Endothelial cell of umbilical vein (primary cell): ENCODE measurements around the gene ACLY. TPM values are rescaled to one million over a fixed set of nuclear protein-coding genes. Genes with fewer than 3 reads are reported as not detected.

Experiments
- BruUV-seq: library from RNA; stranded (reverse); fragments of 400-500 nt; replicated peaks from 2 replicates; lab custom pipeline; 2021; lab: Mats Ljungman, UMichigan
- CTCF ChIA-PET: fragments of 300-600, 350-600 bp; sonication (Branson Sonifier 250); formaldehyde crosslinking; loops from one replicate; lab custom pipeline; 2021; ENCODE audit warnings: antibody characterized with exemption, inconsistent platforms; lab: Charles Lee
- POLR2A ChIA-PET: fragments of 300-600, 350-600 bp; sonication (Branson Sonifier 250); formaldehyde crosslinking; loops from one replicate; lab custom pipeline; 2021; ENCODE audit warnings: antibody characterized with exemption, inconsistent platforms; lab: Charles Lee
- DNase-seq: peaks from one replicate; pipeline ENCODE4 v3.0.0-alpha.2; 2011; ENCODE audit warnings: low read depth, low spot score
- FAIRE-seq: peaks from 2 replicates; lab custom pipeline; 2011; peaks lifted over from hg19 to GRCh38; lab: Jason Lieb, UNC
- H2AFZ ChIP-seq: 2 replicates; pipeline ENCODE4 v1.6.0; 2012; ENCODE audit warnings: low read depth, low read length, control low read depth, inconsistent platforms
- H3K27ac ChIP-seq: 2 replicates; pipeline ENCODE4 v1.5.1; 2011; ENCODE audit warnings: low read depth, mild to moderate bottlenecking, control low read depth, low read length, moderate library complexity; ENCODE audit not compliant: insufficient read depth
- H3K27me3 ChIP-seq, 2 experiments: 2 replicates each; pipeline versions ENCODE4 v1.6.0 to v1.6.1; 2011; ENCODE audit warnings: low read length in 2 of 2, mixed read lengths in 1 of 2; ENCODE audit not compliant: control insufficient read depth in 2 of 2, insufficient read depth in 2 of 2
- H3K36me3 ChIP-seq, 2 experiments: 2 replicates in 1 of 2; 3 replicates in 1 of 2; pipeline ENCODE4 v1.5.1; 2011; ENCODE audit warnings: low read length in 2 of 2, mild to moderate bottlenecking in 1 of 2, moderate library complexity in 1 of 2; ENCODE audit not compliant: control insufficient read depth in 2 of 2, insufficient read depth in 2 of 2; ENCODE audit errors: extremely low read depth in 1 of 2
- H3K4me1 ChIP-seq: 3 replicates; pipeline ENCODE4 v1.5.1; 2011; ENCODE audit warnings: mild to moderate bottlenecking, low read length; ENCODE audit not compliant: control insufficient read depth, insufficient read depth; ENCODE audit errors: extremely low read depth
- H3K4me2 ChIP-seq: 2 replicates; pipeline ENCODE4 v1.6.1; 2011; ENCODE audit warnings: low read length, control low read depth, mixed read lengths; ENCODE audit not compliant: insufficient read depth
- H3K4me3 ChIP-seq, 3 experiments: fragments of 200-600 bp in 1 of 3; sonication (generic), shearing (Covaris generic) in 1 of 3; replicated peaks in 1 of 3; 2 replicates each; pipeline ENCODE4 v1.5.1; 2011 to 2016; ENCODE audit warnings: control low read depth in 3 of 3, low read length in 3 of 3, mild to moderate bottlenecking in 2 of 3, inconsistent platforms in 1 of 3, low read depth in 1 of 3, moderate library complexity in 1 of 3; ENCODE audit not compliant: insufficient read depth in 1 of 3
- H3K79me2 ChIP-seq: 2 replicates; pipeline ENCODE4 v1.6.0; 2012; ENCODE audit warnings: low read length, inconsistent platforms; ENCODE audit not compliant: control insufficient read depth, insufficient read depth
- H3K9ac ChIP-seq: replicated peaks from 2 replicates; pipeline ENCODE3; 2011; ENCODE audit warnings: low read length, control low read depth; ENCODE audit not compliant: insufficient read depth; ENCODE audit errors: extremely low read depth
- H3K9me1 ChIP-seq: replicated peaks from 3 replicates; pipeline ENCODE4 v1.6.0; 2011; ENCODE audit warnings: mild to moderate bottlenecking, low read length; ENCODE audit not compliant: control insufficient read depth, insufficient read depth; ENCODE audit errors: extremely low read depth
- H3K9me3 ChIP-seq: replicated peaks from 2 replicates; pipeline ENCODE4 v1.5.1; 2012; ENCODE audit warnings: low read length, inconsistent platforms; ENCODE audit not compliant: control insufficient read depth, insufficient read depth
- H4K20me1 ChIP-seq: replicated peaks from 2 replicates; pipeline ENCODE3; 2011; ENCODE audit warnings: mild to moderate bottlenecking, low read length; ENCODE audit not compliant: control insufficient read depth, insufficient read depth; ENCODE audit errors: extremely low read depth
- EZH2 ChIP-seq: IDR thresholded peaks from 2 replicates; pipeline ENCODE4 v1.6.1; 2012; ENCODE audit warnings: borderline replicate concordance, low read depth, mild to moderate bottlenecking, moderate library complexity, low read length, inconsistent platforms; ENCODE audit not compliant: severe bottlenecking
- FOS ChIP-seq: IDR thresholded peaks from 2 replicates; pipeline ENCODE4 v1.6.1; 2011; ENCODE audit warnings: mild to moderate bottlenecking, low read length, moderate library complexity, borderline replicate concordance; ENCODE audit not compliant: insufficient read depth
- GATA2 ChIP-seq: IDR thresholded peaks from 2 replicates; pipeline ENCODE4 v1.7.0; 2011; ENCODE audit warnings: low read depth, mild to moderate bottlenecking, moderate library complexity, mixed read lengths, low read length; ENCODE audit not compliant: insufficient read length, insufficient read depth
- JUN ChIP-seq: IDR thresholded peaks from 2 replicates; pipeline ENCODE4 v1.6.1; 2011; ENCODE audit warnings: borderline replicate concordance, low read depth; ENCODE audit not compliant: insufficient read length, insufficient read depth
- MYC ChIP-seq: IDR thresholded peaks from one replicate; pipeline ENCODE4 v1.6.1; 2011; ENCODE audit warnings: mild to moderate bottlenecking, low read depth, low read length
- POLR2A ChIP-seq: IDR thresholded peaks from 2 replicates; pipeline ENCODE4 v1.6.1; 2012; ENCODE audit warnings: low read depth, mild to moderate bottlenecking, control low read depth, low read length
- POLR2AphosphoS5 ChIP-seq: IDR thresholded peaks from 2 replicates; pipeline ENCODE4 v1.6.1; 2012; ENCODE audit warnings: low read depth, mild to moderate bottlenecking, control low read depth, low read length, moderate library complexity; ENCODE audit not compliant: insufficient read depth
- dilution Hi-C: fragments of 300-500 bp; cut with MboI; formaldehyde crosslinking; loops from one replicate; pipeline ENCODE4 v1.15.0; 2019; ENCODE audit warnings: low sequenced_read_pairs; ENCODE audit not compliant: extremely low pct_ligation_motif_present
- intact Hi-C: fragments of 100-400 bp; cut with micrococcal nuclease; formaldehyde crosslinking; loops from one replicate; pipeline ENCODE4 v1.10.0; 2022
- polyA plus RNA-seq, 4 experiments: library from polyadenylated mRNA; depleted of rRNA in 3 of 4; stranded (reverse) in 3 of 4; unstranded in 1 of 4; fragments of >200 nt; gene quantifications; 2 replicates each; pipeline versions ENCODE4 v1.2.1 to v1.2.3, GENCODE V29; 2011 to 2012; ENCODE audit warnings: missing spikeins in 1 of 4
- total RNA-seq: library from RNA; stranded (reverse); gene quantifications from 2 replicates; pipeline ENCODE4 v1.2.3, GENCODE V29; 2021
- TF ChIP-seq, protein P1 (sequence below): IDR thresholded peaks from 2 replicates; pipeline ENCODE4 v1.6.1; 2011; ENCODE audit not compliant: insufficient read depth, insufficient read length
- TF ChIP-seq, protein P2 (sequence below), 2 donors: IDR thresholded peaks; 1 replicate in 1 of 2; 2 replicates in 1 of 2; pipeline ENCODE4 v1.5.1; 2011; ENCODE audit warnings: low read length in 2 of 2, mild to moderate bottlenecking in 2 of 2, moderate library complexity in 2 of 2, control low read depth in 1 of 2, inconsistent platforms in 1 of 2, low read depth in 1 of 2; ENCODE audit not compliant: insufficient read depth in 1 of 2; ENCODE audit errors: extremely low read depth in 1 of 2

Gene ACLY
- total and polyA plus RNA-seq, 2 donors (not counting 3 experiments of a cell fraction or from before 2014, with no cell fraction given), result 174 to 324 TPM

DNA sequence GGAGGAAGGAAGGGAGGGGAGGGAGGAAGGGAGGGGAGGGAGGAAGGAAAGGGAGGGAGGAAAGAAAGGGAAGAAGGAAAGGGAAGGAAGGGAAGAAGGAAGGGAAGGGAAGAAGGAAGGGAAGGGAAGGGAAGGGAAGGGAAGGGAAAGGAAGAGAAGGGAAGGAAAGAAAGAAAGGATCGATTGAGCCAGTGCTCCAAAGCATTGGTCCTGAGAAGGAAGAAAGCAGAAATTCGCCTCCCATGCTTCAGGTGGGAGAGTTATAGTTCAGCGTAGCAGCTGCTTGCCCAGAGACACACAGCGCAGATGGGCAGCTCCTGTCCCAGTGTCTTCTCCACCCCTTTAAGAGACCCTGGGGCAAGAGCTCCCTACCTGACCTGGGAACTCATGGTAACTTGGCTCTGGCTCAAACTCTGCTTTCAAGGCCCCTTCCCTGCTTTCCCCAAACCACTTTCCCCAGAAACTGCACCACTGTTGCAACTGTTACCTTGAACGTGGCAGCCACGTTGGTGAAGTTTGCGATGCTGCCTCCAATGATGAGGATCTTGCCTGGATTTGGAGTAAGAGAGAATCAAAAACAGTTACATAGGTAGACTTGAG lies 14.4 kb downstream of the ACLY start:
- CTCF ChIA-PET, result no interaction called here
- TF ChIP-seq EZH2 (no peak), JUN (no peak), FOS (no peak), MYC (no peak), GATA2 (no peak), POLR2AphosphoS5 (no peak), POLR2A (no peak)
- TF ChIP-seq, protein P1, sequence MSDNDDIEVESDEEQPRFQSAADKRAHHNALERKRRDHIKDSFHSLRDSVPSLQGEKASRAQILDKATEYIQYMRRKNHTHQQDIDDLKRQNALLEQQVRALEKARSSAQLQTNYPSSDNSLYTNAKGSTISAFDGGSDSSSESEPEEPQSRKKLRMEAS, result no peak
- TF ChIP-seq, protein P2, sequence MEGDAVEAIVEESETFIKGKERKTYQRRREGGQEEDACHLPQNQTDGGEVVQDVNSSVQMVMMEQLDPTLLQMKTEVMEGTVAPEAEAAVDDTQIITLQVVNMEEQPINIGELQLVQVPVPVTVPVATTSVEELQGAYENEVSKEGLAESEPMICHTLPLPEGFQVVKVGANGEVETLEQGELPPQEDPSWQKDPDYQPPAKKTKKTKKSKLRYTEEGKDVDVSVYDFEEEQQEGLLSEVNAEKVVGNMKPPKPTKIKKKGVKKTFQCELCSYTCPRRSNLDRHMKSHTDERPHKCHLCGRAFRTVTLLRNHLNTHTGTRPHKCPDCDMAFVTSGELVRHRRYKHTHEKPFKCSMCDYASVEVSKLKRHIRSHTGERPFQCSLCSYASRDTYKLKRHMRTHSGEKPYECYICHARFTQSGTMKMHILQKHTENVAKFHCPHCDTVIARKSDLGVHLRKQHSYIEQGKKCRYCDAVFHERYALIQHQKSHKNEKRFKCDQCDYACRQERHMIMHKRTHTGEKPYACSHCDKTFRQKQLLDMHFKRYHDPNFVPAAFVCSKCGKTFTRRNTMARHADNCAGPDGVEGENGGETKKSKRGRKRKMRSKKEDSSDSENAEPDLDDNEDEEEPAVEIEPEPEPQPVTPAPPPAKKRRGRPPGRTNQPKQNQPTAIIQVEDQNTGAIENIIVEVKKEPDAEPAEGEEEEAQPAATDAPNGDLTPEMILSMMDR (IDR thresholded peaks at IDR 0.05; ENCODE audit: extremely low read depth in 1 of 2, insufficient read depth in 1 of 2, low read depth in 1 of 2, low read length in 2 of 2), result no peak
- H3K4me3 ChIP-seq, result no peak overlapping the region
- DNase-seq (no peak), FAIRE-seq (no peak)
- POLR2A ChIA-PET, result no interaction called here
- no peak overlapping the region for H3K9ac ChIP-seq
- H3K4me1 ChIP-seq, result no peaks in the 10 kb centered on the region
- H3K36me3 ChIP-seq, result peaks cover 29 to 60% of the 10 kb centered on the region in 2 experiments
- no peaks in the 10 kb centered on the region for H3K27me3 ChIP-seq
- H2AFZ ChIP-seq, result no peak overlapping the region
- H3K9me1 ChIP-seq, result no peaks in the 10 kb centered on the region
- intact Hi-C loops (no loop called here), dilution Hi-C loops (no loop called here)
- H3K4me2 ChIP-seq, result no peak overlapping the region
- H3K27ac ChIP-seq, result no peak overlapping the region
- H3K79me2 ChIP-seq, result peaks cover 8% of the 10 kb centered on the region
- H4K20me1 ChIP-seq, result no peaks in the 10 kb centered on the region
- H3K9me3 ChIP-seq, result no peaks in the 10 kb centered on the region
- no TSS peak for BruUV-seq
